Measurements from ENCODE around the gene ALOX12.

Gene ALOX12

GRCh38 chr17:7046725-7047397, 51.0 kb downstream of the ALOX12 start:
- peak; percentile 29; the same call in 1 of the 2 replicates for TF ChIP-seq USF1 (IDR thresholded peaks at IDR 0.05)

GRCh38 chr17:7047566-7047965, 51.7 kb downstream of the ALOX12 start:
- no peak for TF ChIP-seq TAF1 (IDR thresholded peaks at IDR 0.05; ENCODE audit: low read depth)
- TF ChIP-seq REST (IDR thresholded peaks at IDR 0.05; ENCODE audit: low read depth): no peak
- no peak for TF ChIP-seq NFIC (IDR thresholded peaks at IDR 0.05)
- no peak for TF ChIP-seq TEAD4 (IDR thresholded peaks at IDR 0.05)
- no peak for TF ChIP-seq TCF12 (IDR thresholded peaks at IDR 0.05; ENCODE audit: low read depth)
- no peak for TF ChIP-seq MAX (IDR thresholded peaks at IDR 0.05)
- no peak for TF ChIP-seq ZBTB7A (IDR thresholded peaks at IDR 0.05; ENCODE audit: low read depth)
- no peak for TF ChIP-seq YY1 (IDR thresholded peaks at IDR 0.05; ENCODE audit: low read depth)

GRCh38 chr17:7048968-7049367, 53.1 kb downstream of the ALOX12 start:
- TF ChIP-seq MAX (IDR thresholded peaks at IDR 0.05) (no peak), CREB1 (IDR thresholded peaks at IDR 0.05; ENCODE audit: low read depth) (no peak), CEBPB (IDR thresholded peaks at IDR 0.05) (no peak), EGR1 (IDR thresholded peaks at IDR 0.05) (no peak), REST (IDR thresholded peaks at IDR 0.05; ENCODE audit: low read depth) (no peak), ZBTB7A (IDR thresholded peaks at IDR 0.05; ENCODE audit: low read depth) (no peak), TEAD4 (IDR thresholded peaks at IDR 0.05) (no peak), NFIC (IDR thresholded peaks at IDR 0.05) (no peak), USF1 (IDR thresholded peaks at IDR 0.05) (no peak), TAF1 (IDR thresholded peaks at IDR 0.05; ENCODE audit: low read depth) (no peak), TCF12 (IDR thresholded peaks at IDR 0.05; ENCODE audit: low read depth) (no peak)

- TF ChIP-seq TAF1 (IDR thresholded peaks at IDR 0.05; ENCODE audit: low read depth): no peak
These were observed 60.5 kb downstream of the ALOX12 start for GRCh38 chr17:7056386-7056785.

GRCh38 chr17:7058831-7059447, 63.1 kb downstream of the ALOX12 start:
- no peak for TF ChIP-seq MAX (IDR thresholded peaks at IDR 0.05)
- TF ChIP-seq YY1 (IDR thresholded peaks at IDR 0.05; ENCODE audit: low read depth): no peak
